GM19324 (cell line): Measurements from ENCODE around the gene HDAC9.

Experiments
- ATAC-seq: cut with Tn5 transposase; IDR thresholded peaks from one replicate; pipeline ENCODE4 v1.9.1; 2021; ENCODE audit warnings: mild to moderate bottlenecking, moderate library complexity; ENCODE audit not compliant: unreplicated experiment, low FRiP score

HDAC9 gene

GRCh38 chr7:18648849-18649758 lies 153.6 kb downstream of the HDAC9 start:
- ATAC-seq, result no peak

GRCh38 chr7:18653381-18654155 lies 158.0 kb downstream of the HDAC9 start:
- ATAC-seq, result no peak

GRCh38 chr7:18654709-18655108 lies 159.2 kb downstream of the HDAC9 start:
- no peak for ATAC-seq

DNA sequence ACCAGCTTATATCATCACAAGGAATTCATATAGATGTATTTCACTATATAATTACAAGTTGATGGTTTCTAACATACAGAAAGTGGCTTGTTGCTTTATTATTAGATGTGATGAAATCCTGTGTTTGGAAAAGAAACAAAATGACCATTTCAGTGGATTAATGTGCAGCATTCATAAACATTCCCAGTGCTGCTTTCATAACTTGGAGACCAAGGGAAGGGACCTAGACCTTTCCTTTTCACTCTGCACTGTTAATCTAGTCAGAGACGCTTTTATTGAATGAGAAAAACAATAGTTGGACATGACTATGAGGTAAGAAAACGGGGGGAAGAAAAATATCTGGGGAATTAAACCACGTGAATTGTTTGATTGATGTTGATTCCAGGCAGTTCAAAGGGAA lies 160.0 kb downstream of the HDAC9 start:
- no peak for ATAC-seq

DNA sequence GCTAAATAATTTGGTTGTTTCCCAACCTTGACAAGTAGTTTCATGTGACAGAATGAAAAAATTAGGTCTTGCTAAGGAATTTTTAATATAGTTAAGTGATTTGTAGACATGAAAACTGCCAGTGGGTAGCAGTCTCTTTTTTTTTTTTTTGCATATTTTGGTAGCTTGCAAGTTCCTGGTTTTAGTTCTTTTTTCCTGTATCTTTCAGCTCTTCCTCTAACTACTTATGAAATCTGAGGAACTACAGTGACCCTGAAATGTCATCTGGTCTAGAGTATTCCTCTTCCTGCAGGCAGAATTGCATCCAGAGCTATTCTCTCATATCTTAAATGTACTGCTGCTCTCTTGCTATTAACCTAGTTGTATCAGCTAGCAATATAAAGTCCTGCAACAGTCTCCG lies 160.4 kb downstream of the HDAC9 start:
- ATAC-seq, result no peak

DNA sequence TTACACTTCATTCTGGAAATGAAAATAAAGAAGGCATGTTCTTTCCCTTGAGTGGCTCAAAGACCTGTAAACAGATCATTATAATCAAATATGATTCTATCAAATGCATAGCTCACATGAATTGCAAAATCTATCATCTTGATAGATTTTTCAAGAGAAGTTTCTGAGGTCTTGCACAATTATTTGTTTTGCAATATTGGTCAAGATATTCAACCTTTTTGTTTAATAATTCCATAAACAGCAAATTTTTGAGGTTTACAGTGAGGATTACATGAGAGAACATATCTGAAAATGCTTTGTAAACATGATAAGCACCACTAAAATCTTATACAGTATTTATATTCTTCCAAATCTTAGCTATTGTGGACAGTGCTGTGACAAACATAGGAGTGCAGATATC lies 160.8 kb downstream of the HDAC9 start:
- ATAC-seq, result no peak

DNA sequence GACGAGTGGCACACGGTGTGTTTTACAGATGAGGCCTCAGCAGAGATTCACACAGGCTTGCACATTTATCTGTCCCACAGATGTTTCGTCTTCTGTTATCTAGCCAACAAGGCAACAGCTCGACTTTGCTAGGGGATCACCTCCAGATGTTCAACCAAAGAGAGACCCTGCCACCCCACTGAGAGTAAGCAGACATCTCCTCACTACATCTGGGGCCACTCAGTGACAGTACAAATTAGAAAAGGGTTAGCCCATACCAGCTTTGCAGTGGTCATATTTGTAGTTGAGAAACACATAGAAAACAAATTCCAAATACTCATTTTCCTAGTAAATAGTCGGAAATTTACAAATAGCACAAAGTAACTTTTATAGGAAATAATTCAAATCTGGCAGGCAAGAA lies 164.2 kb downstream of the HDAC9 start:
- ATAC-seq, result no peak

- ATAC-seq, result no peak
Measured at GRCh38 chr7:18663321-18663720, 167.8 kb downstream of the HDAC9 start.

GRCh38 chr7:18666107-18666728 lies 170.7 kb downstream of the HDAC9 start:
- peak; percentile 97 for ATAC-seq

- ATAC-seq, result no peak
Measured at GRCh38 chr7:18667466-18667865, 171.9 kb downstream of the HDAC9 start.

- ATAC-seq, result no peak
Measured at GRCh38 chr7:18671176-18671575, 175.6 kb downstream of the HDAC9 start.

- ATAC-seq, result no peak
Measured at GRCh38 chr7:18675579-18675978, 180.0 kb downstream of the HDAC9 start.

DNA sequence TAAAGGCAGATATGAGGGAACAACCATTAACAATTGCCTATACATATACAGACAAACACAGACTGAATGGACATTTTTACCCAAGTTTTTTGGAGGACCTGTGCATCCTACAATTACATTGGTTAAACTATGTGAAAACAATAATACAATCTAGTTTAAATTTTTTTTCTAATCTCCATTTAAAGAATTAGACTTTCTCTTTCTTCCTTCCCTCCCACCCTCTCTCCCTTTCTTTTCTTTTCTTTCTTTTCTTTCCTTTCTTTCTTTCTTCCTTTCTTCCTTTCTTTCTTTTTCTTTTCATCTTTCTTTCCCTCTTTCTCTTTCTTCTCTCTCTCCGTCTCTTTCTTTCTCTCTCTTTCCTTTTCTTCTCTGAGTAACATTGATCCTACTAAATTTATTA lies 183.7 kb downstream of the HDAC9 start:
- no peak for ATAC-seq

- no peak for ATAC-seq
Measured at GRCh38 chr7:18680576-18680975, 185.0 kb downstream of the HDAC9 start.

DNA sequence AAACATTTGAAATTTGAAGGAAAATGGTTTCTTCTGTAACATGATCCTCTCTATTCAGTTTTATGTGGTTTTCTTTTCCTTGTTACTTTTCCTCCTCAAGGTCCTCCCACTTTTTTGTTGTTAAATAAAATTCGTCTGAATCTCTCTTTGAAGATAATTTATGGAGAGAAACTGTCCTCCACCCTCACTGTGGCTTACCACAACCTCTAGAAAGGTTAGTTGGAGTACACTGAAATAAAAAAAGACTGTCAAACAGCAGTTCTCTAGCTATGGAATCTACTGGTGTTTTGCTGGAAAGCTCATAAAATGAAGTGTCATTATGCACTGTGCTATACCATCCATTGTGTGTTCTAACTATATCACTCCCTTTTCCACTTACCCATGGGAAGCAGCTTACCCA lies 189.4 kb downstream of the HDAC9 start:
- no peak for ATAC-seq

GRCh38 chr7:18685971-18686370 lies 190.4 kb downstream of the HDAC9 start:
- no peak for ATAC-seq

GRCh38 chr7:18689551-18689950 lies 194.0 kb downstream of the HDAC9 start:
- no peak for ATAC-seq

DNA sequence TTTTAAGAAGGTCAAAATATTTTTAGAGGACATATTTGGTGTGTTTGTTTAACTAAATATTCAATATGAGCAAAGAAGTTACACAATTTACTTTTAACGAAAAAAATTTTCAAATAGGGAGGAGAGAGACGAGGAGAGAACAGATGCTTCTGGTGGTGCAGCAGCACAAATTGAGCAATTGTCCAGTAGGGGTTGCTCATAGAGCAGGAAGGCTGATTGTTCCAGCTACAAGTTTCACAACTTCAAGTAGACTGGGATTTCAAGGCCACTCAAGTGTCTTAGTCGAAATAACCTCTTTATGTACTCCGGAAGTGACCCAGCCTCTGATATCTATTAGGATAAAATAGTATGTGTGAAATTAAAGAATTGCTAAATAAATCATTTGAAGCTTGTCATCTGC lies 197.9 kb downstream of the HDAC9 start:
- no peak for ATAC-seq

- no peak for ATAC-seq
Measured at GRCh38 chr7:18693816-18694215, 198.3 kb downstream of the HDAC9 start.

GRCh38 chr7:18694484-18694883 lies 198.9 kb downstream of the HDAC9 start:
- ATAC-seq, result no peak

GRCh38 chr7:18694911-18695310 lies 199.4 kb downstream of the HDAC9 start:
- ATAC-seq, result no peak
